ENCODE measurements around the gene CHRD.

CHRD gene

GRCh38 chr3:184347321-184348056 lies 32.4 kb upstream of the CHRD start:
- DNase-seq: no peak

GRCh38 chr3:184348057-184348382 lies 31.8 kb upstream of the CHRD start:
- DNase-seq: no peak

GRCh38 chr3:184349563-184350470 lies 30.0 kb upstream of the CHRD start:
- DNase-seq: no peak

DNA sequence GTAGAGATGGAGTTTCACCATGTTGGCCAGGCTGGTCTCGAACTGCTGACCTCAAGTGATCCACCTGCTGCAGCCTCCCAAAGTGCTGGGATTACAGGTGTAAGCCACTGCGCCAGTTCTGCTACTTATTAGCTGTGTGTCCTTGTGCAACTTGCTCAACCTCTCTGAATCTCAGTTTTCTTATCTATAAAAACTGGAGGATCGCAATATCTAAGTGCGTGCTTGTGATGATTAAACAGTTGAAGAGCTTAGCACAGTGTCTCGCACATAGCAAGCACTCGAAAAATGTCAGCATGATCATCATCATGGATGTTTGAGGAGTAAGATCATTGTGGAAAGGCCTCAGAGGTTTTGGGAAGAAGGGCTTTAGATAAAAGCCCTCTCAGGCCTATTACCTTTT lies 29.2 kb upstream of the CHRD start:
- no peak for DNase-seq

DNA sequence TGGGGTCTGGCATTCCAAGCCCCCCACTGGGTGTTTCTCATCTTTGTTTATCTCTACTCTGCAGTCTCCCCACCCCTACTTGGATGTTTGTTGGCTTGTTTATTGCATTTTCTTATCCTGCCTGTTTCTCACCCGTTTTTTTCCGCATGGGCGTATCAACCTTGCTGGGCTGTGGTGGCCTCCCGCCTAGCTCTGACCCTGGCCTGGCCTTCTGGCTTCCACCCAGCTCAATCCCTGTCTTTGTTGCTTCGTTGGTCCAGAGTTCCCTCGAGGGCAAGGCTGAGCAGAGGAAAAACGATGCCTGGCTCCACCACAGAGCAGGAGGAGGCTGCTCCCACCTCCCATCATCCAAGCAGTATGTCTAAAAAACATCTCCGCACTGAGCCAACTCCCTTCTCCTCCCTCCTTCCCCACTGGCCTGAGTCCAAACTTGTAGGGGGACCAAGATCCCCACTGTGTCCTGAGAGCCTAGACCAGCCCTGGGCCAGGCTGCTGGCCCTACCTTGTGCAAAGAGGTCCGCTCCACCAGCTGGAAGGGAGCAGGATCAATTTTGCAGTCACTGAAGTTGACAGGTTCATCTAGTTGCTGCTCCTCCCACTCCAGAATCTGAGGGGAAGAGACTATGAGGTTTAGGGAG lies 28.2 kb upstream of the CHRD start:
- DNase-seq: no peak

GRCh38 chr3:184352149-184352785 lies 27.6 kb upstream of the CHRD start:
- no peak for DNase-seq

GRCh38 chr3:184352897-184353545 lies 26.8 kb upstream of the CHRD start:
- DNase-seq: no peak

DNA sequence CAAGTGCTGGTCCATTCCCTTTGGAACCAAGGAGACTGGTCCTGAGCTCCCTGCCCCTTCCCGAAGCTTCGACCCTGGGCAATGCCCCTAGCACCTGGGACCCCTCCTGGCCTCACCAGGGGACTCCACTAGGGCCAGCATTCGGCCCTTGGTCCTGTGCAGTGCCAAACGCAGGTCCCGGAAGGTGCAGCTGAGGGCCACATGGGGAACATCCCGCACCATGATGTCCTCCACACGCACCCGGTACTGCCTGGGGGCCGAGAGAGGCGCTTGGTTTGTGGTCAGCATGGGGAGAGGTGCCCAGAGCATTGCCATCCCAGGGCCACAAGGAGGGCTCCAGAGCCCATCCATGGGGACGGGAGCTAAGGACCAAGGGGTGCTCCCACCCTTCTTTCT lies 26.3 kb upstream of the CHRD start:
- no peak for DNase-seq

DNA sequence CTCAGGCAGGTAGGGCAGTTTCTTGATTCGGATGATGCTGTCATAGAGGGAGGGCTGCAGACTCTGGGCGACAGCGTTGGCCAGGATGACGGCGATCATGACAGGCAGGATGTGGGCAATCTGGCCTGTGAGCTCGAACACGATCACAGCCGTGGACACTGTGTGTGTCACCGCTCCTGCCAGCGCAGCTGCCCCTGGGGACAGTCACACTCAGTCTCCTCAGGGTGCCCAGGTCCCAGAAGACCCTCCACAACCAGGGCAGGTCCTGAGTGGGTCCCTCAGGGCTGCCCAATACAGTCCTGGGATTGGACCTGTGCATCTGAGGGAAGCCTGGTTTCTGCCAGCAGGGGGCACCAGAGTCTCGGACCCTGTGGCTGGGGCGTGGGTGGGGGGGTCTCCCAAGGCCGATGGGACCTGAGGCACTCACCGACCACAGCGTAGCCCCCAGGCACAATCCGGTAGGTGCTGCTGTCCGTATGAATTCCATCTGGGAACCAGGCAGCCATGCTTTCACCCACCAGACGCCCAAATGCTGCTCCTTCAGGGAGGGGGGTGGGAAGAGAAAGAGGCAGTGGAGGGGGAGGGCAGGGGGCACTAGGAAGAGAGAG lies 25.6 kb upstream of the CHRD start:
- peak in 5 of 6 experiments; percentile 38 to 57 (median 54) for DNase-seq

GRCh38 chr3:184354754-184355153 lies 25.1 kb upstream of the CHRD start:
- no peak for DNase-seq

GRCh38 chr3:184355261-184356040 lies 24.4 kb upstream of the CHRD start:
- DNase-seq: no peak

- DNase-seq: no peak
Measured at GRCh38 chr3:184357248-184358123, 22.4 kb upstream of the CHRD start.

GRCh38 chr3:184358124-184358767 lies 21.6 kb upstream of the CHRD start:
- no peak for DNase-seq

GRCh38 chr3:184358921-184359350 lies 20.9 kb upstream of the CHRD start:
- no peak for DNase-seq

DNA sequence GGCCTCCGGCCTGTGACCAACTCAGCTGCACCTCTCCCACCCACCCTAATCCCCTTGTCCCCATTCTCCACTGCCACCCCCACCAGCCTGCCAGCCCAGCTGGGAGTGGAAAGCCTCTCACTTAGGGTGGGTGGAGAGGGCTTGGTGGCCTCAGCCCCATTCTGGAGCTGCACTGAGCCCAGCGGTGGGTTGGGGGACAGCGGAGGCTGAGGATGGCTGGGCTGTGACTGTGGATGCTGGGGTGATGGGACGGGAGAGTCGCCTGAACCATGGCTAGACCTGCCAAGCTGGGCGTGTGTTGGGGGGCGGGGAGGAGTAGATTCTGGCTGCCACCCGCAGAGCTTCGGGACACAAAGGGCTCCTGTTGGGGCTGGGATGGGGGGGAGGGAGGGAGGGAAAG lies 20.2 kb upstream of the CHRD start:
- no peak for DNase-seq

GRCh38 chr3:184360070-184360928 lies 19.6 kb upstream of the CHRD start:
- DNase-seq: no peak

- peak in 1 of 6 experiments; percentile 29 for DNase-seq
Measured at GRCh38 chr3:184360929-184361531, 18.8 kb upstream of the CHRD start.

DNA sequence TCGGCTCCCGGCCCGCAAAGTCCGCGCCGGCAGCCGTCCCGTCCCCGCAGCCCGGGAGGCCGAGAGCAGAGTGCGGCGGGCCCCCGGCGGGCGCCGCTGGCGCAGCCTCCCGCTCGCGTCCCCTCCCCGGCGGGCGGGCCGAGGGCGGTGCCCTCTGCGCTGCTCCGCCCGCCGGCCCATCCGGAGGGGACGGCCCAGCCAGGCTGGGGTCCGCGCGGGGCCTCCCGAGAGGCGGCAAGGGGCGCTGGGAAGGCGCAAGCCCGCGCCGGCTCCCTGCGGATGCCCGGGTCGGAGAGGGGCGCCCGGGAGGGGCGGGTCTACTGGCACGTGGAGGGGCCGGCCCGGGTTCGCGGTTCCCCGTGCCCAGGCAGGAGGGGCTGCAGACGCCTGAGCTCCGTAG lies 18.3 kb upstream of the CHRD start, which contains the start of the genes CLCN2 and POLR2H:
CLCN2 (minus strand) TSS at position 74 of the 400 bp plus-strand sequence. CDS start 126 bp downstream, outside the sequence.
POLR2H (plus strand) TSS at position 179 of the 400 bp plus-strand sequence. CDS start 1,783 bp downstream, outside the sequence.
- DNase-seq: peak in 5 of 6 experiments; percentile 22 to 64 (median 39)

Data from stimulated activated naive CD4-positive, alpha-beta T cell (primary cell).